GM18907 (cell line): ENCODE data around the gene CCT5.
A peak's percentile ranks its signal among the peaks of the same experiment; 100 is the strongest.
"Not testable (repeated sequence)": the region's sequence is repeated elsewhere in the genome, so short reads cannot be mapped to it uniquely, and the experiment has no call there.

Experiments used
- ATAC-seq: cut with Tn5 transposase; IDR thresholded peaks from one replicate; pipeline ENCODE4 v1.9.1; 2021; ENCODE audit warnings: mild to moderate bottlenecking, moderate library complexity; ENCODE audit not compliant: unreplicated experiment

The CCT5 gene

GRCh38 chr5:10244342-10244944 lies 5.6 kb upstream of the CCT5 start:
- no peak for ATAC-seq

- ATAC-seq: no peak
These were observed 3.3 kb upstream of the CCT5 start for GRCh38 chr5:10246761-10247160.

GRCh38 chr5:10247217-10247616 lies 2.9 kb upstream of the CCT5 start:
- not testable (repeated sequence) for ATAC-seq

- ATAC-seq: peak; percentile 3
These were observed 1.5 kb upstream of the CCT5 start for GRCh38 chr5:10248378-10249260.

GRCh38 chr5:10250806-10251276 lies 761 bp downstream of the CCT5 start:
- ATAC-seq: peak; percentile 18

- no peak for ATAC-seq
These were observed 1.3 kb downstream of the CCT5 start for GRCh38 chr5:10251405-10251804.

- ATAC-seq: no peak
These were observed 3.3 kb downstream of the CCT5 start for GRCh38 chr5:10253390-10253789.

- ATAC-seq: no peak
These were observed 4.6 kb downstream of the CCT5 start for GRCh38 chr5:10254686-10255085.

GRCh38 chr5:10257870-10258269 lies 7.8 kb downstream of the CCT5 start:
- ATAC-seq: no peak

GRCh38 chr5:10259899-10260298 lies 9.8 kb downstream of the CCT5 start:
- no peak for ATAC-seq

GRCh38 chr5:10261065-10261464 lies 11.0 kb downstream of the CCT5 start:
- no peak for ATAC-seq

- ATAC-seq: no peak
These were observed 12.2 kb downstream of the CCT5 start for GRCh38 chr5:10262121-10262774.

- no peak for ATAC-seq
These were observed 12.9 kb downstream of the CCT5 start for GRCh38 chr5:10262995-10263394.

GRCh38 chr5:10264604-10265003 lies 14.5 kb downstream of the CCT5 start:
- ATAC-seq: no peak

- no peak for ATAC-seq
These were observed 15.4 kb downstream of the CCT5 start for GRCh38 chr5:10265245-10266109.

- no peak for ATAC-seq
These were observed 16.1 kb downstream of the CCT5 start for GRCh38 chr5:10266137-10266536.

- ATAC-seq: no peak
These were observed 16.8 kb downstream of the CCT5 start for GRCh38 chr5:10266839-10267238.

GRCh38 chr5:10268100-10268499 lies 18.0 kb downstream of the CCT5 start:
- no peak for ATAC-seq

GRCh38 chr5:10272053-10272874 lies 22.2 kb downstream of the CCT5 start:
- no peak for ATAC-seq

- ATAC-seq: not testable (repeated sequence)
These were observed 22.8 kb downstream of the CCT5 start for GRCh38 chr5:10272875-10273209.
